CD4-positive, alpha-beta T cell treated with Interleukin-12 subunit alpha and Interleukin-12 subunit beta, for 1 hour (primary cell): ENCODE data around the gene CNGA4.
A peak's percentile ranks its signal among the peaks of the same experiment; 100 is the strongest.
"Not testable (repeated sequence)": the region's sequence is repeated elsewhere in the genome, so short reads cannot be mapped to it uniquely, and the experiment has no call there.

Source experiments
- DNase-seq: peaks from one replicate; pipeline ENCODE4 v3.0.0-alpha.2; 2020

Gene CNGA4

DNA sequence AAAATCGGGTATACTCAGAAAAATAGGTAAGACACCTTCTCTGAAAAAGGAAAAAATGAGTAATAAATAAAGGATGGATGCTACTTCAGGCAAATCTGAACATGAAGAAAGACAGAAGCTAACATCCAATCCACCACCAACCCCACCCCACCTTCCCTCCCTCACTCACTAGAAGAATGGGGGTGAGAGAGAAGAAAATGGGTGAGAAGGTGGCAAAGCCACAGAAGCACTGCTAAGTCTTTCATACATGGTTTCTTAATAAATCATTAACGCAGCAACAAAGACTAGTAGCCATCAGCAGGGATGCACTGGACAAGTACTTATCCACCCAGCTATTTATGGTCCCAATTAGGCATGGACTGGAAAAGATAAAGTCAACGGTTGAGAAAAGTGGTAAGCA, 10.4 kb upstream of the CNGA4 start:
- DNase-seq = peak; percentile 12

DNA sequence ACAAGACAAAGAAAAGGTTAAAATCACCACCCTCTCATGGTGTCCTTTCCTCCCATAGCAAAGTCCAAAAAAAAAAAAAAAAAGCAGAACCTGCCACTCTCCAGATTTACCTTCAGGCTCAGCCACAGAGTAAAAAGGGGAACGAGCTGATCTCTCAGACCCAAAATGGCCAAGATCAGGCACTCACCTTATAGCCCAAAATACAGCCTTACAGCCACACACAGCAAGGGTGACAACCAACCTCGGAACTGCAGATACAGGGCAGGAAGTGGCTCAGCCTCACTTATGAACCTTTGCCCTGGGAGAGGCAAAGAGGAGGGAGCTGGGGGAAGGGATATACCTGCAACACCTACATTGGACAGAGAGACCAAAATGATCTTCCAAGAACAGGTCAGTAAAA, 9.0 kb upstream of the CNGA4 start:
- peak; percentile 42 for DNase-seq

DNA sequence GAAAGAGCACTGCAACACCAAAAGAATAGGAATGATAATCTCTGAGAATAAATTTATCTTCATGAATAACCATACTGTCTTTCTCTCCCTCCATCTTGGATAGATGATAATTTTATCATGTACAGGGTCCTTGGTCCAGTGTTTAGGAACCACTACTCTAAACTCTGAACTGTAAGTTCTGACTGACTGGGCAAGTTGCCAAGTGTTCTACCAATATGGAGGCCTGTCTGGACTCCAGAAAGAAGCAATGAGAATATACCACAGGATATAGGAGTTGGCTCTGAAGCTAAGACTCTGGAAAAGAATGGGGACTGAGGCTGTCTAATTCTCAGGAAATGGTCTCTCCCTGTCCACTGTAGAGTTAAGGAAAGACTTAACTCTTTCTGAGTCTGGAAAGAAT, 6.0 kb upstream of the CNGA4 start:
- no peak for DNase-seq

DNA sequence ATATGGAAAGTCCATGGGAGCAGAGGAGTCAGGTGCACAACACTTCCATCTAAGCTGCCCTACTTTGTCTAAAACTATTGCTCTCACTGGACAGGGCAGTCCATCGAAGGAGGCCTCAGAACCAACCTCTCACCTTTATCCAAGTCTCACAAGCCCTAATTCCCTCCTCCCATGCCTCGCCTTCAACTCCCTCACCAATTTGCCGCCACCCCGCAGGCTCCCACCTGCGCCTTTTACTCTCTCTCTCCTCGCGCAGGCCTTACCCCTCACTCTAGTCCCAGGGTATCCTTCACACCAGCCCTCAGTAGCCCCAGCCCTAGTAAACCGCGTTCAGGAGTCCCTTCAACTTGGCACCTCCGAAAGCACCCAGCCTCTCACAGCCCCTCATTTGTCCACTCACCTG, 4.9 kb upstream of the CNGA4 start:
- DNase-seq = no peak

DNA sequence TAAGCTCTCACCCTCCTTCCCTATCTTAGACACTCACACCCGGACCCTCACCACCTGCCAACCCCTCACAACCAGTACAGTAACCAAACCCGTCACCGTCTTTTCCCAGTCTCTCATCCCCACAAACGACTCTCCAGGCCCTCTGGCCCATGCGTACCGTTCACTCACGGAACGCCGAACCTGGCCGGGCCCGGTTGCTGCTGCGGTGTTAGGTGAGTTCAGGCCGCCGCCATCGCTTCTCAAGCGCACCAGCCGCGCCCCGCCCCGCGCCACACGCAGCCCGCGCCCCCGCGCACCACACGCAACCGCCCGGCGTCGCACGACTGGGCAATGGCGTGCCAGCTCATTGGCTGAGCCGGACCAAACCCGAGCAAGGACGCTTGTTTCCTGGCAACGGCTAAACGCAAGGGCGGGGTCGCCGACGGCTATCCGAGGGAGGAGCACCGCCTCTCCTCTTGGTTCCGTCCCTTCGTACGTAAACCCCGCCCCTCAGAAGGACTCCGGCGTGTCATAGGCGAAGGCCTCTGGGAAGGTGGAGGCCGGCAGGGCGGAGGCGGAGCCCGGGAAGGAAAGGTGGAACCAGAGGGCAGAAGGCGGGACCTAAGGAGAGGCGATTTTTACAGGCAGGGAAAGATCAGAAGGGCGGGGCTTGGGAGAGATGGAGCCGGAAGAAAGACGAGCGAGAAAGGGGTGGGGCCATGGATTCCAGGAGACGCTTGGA, 4.3 kb upstream of the CNGA4 start, which contains the start of gene FHIP1B:
Gene FHIP1B (minus strand): TSS at position 250 of the 721 bp plus-strand sequence. CDS start 10,120 bp downstream, outside the sequence.
- DNase-seq = peak; percentile 100

GRCh38 chr11:6237266-6237665, 1.6 kb upstream of the CNGA4 start:
- no peak for DNase-seq

DNA sequence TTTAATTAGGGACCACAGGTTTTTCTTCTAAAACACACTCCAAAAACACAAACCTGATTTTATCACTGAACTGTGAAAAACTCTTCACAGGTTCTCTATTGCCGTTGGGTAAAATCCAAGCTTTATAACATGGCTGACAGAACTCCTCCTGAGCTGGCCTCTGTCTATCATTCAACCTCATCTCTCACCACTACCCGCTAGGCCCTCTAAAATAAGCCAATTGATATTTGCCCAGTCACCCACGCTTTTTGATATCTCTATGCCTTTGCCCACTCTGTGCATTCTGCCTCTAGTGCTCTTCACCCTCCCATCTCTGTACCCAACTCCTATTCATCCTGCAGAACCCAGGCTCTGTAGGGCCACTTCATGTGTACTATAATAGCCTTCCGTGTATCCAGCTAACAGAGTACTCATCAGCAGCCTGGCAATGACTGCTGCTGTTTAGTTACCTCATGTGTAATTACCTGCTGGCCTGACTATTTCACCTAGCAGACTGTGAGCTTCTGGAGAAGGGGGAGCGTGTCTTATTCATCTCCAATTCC, 1.1 kb upstream of the CNGA4 start:
- DNase-seq = no peak

DNA sequence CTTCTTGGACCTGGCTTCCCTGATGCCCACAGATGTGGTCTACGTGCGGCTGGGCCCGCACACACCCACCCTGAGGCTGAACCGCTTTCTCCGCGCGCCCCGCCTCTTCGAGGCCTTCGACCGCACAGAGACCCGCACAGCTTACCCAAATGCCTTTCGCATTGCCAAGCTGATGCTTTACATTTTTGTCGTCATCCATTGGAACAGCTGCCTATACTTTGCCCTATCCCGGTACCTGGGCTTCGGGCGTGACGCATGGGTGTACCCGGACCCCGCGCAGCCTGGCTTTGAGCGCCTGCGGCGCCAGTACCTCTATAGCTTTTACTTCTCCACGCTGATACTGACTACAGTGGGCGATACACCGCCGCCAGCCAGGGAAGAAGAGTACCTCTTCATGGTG, 1.2 kb downstream of the CNGA4 start:
- DNase-seq = no peak

GRCh38 chr11:6240781-6241180, 1.9 kb downstream of the CNGA4 start:
- no peak for DNase-seq

DNA sequence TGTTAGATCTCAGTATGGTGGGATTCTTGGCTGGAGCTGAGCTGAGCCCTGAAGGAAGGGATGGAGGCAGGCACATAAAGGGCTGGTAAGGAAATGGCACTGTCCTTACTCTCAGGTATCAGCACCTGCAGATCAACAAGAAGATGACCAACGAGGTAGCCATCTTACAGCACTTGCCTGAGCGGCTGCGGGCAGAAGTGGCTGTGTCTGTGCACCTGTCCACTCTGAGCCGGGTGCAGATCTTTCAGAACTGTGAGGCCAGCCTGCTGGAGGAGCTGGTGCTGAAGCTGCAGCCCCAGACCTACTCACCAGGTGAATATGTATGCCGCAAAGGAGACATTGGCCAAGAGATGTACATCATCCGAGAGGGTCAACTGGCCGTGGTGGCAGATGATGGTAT, 2.4 kb downstream of the CNGA4 start:
- DNase-seq = no peak

GRCh38 chr11:6245536-6245935, 6.6 kb downstream of the CNGA4 start:
- no peak for DNase-seq

- DNase-seq = no peak
These were observed 9.4 kb downstream of the CNGA4 start for GRCh38 chr11:6248248-6248647.

DNA sequence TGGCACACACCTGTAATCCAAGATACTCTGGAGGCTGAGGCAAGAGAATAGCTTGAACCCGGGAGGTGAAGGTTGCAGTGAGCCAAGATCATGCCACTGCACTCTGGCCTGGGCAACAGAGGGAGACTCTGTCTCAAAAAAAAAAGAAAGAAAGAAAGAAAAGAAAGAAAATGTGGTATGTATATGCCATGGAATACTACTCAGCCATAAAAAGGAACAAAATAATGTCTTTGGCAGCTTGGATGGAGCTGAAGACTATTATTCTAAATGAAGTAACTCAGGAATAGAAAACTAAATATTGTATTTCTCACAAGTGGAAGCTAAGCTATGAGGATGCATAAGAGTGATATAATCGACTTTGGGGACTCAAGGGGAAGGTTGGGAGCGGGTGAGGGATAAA, 10.0 kb downstream of the CNGA4 start:
- DNase-seq = not testable (repeated sequence)

DNA sequence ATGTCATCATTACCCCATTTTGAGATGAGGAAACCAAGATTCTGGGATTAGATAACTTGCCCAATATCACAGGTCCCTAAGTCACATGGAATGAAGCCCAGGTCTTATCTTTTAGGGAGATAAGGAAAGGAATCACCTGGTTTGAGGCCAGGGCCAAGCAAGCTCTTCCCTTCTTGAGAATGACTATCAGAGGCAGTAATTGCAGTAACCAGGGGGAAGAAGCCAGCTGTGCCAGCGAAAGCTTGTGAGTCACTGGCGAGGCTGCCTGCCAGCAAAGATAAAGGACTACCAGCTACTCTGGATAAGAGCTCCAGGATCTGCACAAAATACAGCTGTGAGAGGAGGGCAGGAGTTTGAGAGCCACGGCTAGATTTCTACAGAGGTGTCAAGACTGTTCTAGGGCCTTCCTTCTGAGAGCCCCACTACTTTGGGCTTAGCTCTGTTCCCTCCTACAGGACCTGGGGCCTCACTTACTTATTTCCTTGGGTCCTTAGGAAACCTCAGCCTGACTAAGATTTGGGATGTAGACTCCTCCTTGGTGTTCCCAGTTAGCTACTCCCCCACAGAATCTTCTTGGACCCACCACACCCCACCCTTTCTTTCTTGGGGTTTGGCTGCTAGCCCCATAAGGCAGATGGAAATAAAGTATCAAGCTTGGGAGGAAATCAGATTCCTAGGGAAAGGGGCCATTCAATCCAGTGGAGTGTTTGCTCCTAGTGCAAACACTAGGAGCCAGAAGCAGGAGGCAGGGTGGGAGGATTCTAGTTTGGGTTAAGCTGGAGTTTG, 11.1 kb downstream of the CNGA4 start:
- no peak for DNase-seq

GRCh38 chr11:6251120-6251733, 12.3 kb downstream of the CNGA4 start:
- DNase-seq = peak; percentile 50

DNA sequence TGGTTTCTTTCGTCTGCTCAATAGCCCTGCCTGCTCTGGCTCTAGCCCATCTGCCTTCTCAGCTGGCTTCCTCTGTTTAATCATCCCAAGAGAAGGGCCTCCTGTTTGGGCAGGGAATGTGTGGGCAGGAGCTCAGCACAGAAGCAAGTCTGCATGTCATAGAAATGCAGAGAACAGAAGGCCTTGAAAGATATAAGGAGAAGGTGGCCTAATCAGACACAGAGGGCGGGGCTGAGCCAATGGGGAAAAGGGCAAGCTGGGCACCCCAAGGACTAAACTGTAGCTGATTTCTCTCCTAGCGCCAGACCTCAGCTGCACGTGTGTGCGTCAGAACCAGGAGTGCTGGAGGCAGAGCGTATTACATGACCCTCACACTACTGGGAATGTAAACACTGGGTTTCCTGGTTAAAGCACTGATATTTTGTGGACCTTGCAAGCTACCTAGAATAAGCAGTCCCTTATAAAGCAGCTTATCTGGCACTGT, 13.1 kb downstream of the CNGA4 start:
- no peak for DNase-seq

- no peak for DNase-seq
These were observed 14.3 kb downstream of the CNGA4 start for GRCh38 chr11:6253197-6253596.

DNA sequence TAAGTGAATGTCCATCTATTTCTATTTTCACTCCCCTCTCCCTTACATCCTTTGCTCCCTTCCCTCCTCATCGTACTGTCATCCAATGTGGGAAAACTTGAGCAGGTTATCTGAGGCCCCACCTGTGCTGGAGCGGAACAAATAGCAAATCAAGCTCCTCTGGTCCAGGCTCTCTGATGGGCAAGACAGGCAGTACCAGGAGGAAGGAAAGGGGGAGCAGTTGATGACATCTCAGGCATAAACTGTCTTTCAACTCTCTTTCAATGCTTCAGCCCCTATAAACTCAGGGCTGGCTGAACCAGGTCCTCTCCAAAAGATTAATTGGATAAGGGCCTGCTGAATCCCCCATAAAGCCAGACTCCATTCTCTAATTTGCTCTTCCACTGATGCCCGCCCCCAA, 19.3 kb downstream of the CNGA4 start:
- no peak for DNase-seq

GRCh38 chr11:6258571-6259081, 19.7 kb downstream of the CNGA4 start:
- no peak for DNase-seq

DNA sequence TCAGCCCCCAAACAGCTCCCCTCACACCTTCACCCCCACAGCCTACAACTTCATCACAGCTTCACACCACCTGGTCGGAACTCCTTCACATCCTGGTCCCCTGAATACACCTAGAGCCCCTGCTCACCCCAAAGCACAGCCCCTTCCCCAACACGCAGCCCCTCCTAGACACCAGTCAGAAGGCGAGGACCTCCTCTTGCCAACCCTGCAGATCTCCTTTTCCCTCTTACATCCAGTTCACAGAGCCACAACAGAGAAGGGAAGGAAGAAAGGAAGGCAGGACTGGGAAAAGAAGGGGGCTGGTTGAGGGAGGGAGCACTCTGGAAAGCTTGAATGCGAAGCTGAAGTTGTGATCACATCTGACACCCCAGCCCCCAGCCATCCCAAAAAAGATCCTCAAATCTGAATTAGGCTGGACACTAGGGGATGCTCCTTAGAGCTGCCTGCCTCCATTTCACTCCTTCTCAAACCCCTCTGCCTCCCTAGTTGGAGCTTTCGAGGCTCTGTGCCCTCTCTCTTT, 21.4 kb downstream of the CNGA4 start:
- DNase-seq = no peak

- DNase-seq = no peak
These were observed 24.8 kb downstream of the CNGA4 start for GRCh38 chr11:6263662-6264061.

DNA sequence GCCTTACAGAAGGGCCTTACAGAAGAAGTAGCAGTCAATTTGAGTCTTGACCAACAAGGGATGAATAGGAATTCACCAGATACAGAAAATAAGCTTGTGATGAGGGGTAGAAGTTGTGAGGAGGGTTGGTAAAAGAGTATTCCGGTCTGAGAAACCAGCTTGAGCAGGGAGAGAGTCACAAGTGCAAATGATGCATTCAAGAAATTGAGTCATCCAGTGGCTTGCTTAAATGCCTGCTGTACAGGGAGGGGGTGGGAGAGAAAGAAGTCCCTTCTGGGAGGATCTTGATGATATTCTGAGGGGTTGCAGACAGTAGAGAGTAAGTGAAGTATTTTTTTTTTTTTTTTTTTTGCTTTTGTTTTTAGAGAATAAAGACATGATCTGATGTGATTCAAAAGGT, 29.9 kb downstream of the CNGA4 start:
- no peak for DNase-seq

GRCh38 chr11:6269994-6270393, 31.1 kb downstream of the CNGA4 start:
- no peak for DNase-seq
